HG03354 (cell line): Measurements from ENCODE around the gene ALDH16A1.

Experiments used
- ATAC-seq: cut with Tn5 transposase; IDR thresholded peaks from one replicate; pipeline ENCODE4 v1.9.1; 2021; ENCODE audit warnings: mild to moderate bottlenecking; ENCODE audit not compliant: unreplicated experiment, poor library complexity, severe bottlenecking

The ALDH16A1 gene

DNA sequence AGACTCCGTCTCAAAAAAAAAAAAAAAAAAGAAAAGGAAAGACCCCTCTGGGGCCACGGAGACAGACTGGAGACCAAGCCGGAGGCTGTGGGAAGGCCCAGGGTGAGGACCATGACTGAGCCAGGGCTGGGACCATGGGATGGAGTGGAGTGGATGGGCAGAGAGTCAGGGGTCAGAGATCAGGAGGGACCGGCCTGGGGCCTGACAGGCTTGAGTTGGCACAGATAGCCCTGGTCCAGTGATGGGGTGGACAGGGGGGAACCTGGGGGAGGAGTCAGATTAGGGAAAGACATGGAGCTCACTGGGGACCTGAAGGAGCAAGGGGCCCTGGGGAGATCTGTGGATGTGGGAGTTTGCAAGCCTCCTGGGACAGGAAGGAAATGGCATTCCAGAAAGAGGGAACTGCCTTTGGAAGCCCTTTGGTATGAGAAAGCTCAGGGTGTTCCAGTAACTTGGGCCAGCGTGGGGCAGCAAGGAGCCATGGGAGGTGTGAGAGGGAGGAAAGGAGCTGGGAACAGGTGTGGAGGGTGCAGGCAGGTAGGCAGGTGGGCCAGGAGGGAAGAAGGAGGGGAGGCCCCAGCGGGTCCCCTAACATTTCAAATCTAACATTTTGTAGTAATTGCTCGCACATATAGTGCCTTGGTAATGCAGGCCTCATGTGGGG, 28.1 kb downstream of the ALDH16A1 start:
- ATAC-seq, result no peak

DNA sequence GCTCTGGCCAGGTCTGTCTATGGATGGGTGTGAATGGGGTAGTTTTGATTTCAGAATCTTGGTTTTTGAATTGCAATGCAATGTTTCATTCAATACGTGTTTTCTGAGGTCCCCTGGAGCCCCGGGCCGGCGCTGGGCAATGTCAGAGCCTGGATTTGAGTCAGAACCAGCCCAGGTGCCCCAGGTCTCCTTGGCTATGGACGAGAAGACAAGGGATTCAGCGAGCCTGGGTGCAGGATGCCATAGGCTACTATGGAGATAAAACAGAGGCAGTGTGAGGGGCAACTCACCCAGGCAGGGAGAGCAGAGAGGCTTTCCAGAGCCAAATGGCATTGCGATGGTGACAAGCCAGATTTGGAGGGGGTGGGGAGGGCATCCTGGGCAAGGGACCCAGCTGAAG, 33.2 kb downstream of the ALDH16A1 start:
- no peak for ATAC-seq

DNA sequence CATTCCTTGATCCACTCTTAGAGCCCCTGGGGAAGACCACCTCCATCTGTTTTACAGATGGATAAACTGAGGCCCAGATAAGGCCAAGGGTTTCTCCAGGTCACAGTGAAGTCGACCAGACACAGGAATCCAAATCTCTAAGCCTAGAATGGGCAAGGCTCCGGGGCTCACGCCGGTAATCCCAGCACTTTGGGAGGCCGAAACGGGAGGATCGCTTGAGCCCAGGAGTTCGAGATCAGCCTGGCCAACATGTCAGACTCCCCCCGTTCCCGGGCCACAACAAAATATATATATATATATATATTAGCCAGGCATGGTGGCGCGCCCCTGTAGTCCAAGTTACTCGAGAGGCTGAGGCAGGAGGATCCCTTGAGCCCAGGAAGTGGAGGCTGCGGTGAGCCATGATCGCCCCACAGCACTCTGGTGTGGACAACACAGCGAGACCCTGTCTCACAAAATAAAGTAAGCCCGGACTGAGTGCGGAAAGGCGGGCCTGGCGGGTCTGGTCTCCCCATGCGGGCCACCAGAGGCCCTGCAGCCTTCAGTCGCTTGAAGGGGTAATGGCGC, 33.8 kb downstream of the ALDH16A1 start:
- no peak for ATAC-seq

DNA sequence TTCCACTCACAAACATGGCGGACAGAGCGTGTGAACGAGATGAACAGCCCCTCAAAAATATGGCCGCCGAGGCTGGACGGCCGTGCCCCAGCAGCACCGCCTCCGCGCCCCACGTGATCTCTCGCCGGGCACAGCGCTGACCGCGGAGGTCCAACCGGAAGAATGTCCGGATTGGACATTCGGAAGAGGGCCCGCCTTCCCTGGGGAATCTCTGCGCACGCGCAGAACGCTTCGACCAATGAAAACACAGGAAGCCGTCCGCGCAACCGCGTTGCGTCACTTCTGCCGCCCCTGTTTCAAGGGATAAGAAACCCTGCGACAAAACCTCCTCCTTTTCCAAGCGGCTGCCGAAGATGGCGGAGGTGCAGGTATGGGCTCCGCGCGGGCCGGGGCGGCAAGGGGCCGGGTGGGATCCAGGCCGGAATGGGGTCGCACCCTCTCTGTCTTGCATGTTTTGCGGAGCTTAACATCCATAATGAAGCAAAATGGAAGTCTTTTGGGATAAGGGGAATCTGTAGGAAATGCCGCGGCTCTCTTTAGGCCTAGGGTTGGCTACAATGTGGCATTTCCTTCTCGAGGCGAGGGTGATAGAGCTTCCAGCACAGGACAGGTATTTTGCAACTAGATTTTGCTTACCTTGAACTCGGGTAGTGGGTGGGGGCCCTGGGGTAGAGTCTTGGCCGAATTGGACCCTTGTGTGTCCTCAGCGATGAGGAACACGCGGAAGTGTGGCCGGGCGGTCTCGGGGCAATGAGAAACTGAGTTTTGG, 34.4 kb downstream of the ALDH16A1 start, which contains the start of gene RPL13A:
RPL13A (plus strand) TSS at position 332 of the 769 bp plus-strand sequence; CDS start at position 354, 22 bp downstream.
- peak; percentile 90 for ATAC-seq

DNA sequence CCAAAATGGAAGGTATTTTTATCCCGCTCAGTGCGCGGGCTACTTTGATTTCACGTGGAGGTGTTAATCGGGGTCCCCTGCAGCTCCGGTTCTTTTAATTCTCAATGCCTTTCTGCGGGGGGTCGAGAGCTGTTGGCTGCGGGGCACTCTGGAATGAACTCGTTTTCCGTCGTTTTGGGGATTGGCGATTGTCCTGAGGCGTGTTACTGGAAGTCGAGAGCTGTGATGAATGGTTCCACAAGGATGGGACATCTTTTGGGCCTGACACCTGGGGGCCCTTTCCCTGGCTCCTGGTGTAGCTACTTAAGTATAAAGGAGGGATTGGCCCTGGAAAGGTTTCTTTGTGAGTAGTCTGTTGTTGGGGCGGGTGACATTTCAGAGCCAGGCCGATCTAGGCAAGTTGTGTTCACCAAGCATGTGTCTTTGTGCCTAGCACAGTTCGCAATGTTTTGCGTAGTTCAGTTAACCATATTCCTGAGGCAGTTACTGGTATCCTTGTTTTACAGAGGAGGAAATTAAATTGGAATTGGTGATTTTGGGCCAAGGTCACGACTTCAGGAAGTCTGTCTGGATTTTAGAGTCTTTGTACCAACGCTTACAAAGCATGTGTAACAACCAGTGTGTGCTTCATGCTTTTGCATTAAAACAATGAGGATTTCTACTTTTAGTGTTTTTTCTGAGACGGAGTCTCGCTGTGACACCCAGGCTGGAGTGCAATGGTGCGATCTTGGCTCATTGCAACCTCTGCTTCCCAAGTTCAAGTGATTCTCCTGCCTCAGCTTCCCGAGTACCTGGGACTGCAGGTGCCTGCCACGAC, 35.2 kb downstream of the ALDH16A1 start:
- no peak for ATAC-seq

DNA sequence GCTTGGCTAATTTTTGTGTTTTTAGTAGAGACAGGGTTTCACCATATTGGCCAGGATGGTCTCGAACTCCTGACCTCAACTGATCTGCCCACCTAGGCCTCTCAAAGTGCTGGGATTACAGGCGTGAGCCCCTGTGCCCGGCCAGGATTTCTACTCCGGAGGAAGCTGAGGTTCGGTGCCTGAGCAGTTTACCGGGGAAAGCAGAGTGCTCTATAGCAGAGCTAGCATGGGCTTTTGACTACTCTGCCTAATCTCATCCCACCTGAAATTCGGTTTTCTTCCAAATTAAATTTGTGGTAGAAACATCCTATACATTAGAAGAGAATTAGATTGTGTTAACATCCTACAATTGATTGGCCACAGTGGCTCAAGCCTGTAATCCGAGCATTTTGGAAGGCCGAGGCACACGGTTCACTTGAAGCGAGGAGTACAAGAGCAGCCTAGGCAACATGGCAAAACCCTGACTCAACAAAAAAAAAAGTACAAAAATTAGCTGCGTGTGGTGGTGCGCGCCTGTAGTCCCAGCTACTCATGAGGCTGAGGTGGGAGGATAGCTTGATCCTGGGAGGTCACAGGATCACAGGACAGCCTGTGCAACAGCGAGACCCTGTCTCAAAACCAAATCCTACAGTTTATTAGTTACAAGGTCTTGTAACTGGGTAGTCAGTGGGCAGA, 36.0 kb downstream of the ALDH16A1 start:
- no peak for ATAC-seq

DNA sequence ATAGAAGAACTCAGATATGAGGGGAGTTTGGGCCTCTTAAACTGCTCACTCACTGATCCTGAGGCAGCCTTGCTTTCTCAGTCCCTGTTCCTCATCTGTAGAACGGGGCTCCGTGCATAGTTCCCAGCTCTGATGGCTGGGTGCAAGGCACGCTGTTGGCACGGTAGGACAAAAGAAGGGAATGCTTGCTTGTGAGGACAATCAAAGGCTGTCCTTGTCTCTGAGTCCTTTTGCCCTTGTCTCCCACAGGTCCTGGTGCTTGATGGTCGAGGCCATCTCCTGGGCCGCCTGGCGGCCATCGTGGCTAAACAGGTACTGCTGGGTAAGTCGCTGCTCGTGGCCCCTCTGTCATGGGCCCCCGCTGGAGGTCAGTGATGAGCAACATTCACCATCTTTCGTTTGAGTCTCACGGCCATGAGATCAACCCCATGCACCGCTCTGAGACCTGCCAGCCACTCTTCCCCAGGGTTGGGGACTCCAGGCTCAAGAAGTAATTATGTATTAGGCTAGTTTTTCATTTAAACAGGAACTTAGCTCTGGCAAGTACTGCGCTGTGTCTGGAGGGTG, 36.7 kb downstream of the ALDH16A1 start:
- no peak for ATAC-seq

DNA sequence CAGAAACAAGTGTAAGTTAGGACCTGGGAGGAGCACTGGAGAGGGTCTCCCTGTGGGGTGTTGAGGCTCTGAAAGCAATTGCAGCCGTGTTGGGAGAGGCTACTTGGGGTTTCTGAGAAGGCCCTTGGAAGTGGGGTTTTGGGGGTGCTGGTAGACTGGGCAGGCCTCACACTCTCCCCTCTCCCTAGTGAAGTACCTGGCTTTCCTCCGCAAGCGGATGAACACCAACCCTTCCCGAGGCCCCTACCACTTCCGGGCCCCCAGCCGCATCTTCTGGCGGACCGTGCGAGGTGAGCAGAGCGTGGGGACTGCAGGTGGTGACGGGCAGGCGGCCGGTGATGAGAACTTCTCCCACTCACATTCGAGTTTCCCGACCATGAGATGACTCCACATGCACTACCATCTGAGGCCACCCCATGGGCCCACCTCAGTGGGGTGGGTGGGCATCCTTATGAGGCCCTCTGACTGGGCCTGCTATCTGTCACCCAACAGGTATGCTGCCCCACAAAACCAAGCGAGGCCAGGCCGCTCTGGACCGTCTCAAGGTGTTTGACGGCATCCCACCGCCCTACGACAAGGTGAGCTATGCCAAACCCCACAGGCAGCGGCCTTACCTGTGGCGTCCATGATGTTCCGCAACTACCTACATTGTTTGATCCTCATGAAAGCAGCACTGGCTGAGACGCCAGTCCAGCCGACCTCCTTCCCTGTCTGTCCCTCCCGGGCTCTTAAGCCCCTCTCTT, 37.4 kb downstream of the ALDH16A1 start:
- ATAC-seq, result no peak

DNA sequence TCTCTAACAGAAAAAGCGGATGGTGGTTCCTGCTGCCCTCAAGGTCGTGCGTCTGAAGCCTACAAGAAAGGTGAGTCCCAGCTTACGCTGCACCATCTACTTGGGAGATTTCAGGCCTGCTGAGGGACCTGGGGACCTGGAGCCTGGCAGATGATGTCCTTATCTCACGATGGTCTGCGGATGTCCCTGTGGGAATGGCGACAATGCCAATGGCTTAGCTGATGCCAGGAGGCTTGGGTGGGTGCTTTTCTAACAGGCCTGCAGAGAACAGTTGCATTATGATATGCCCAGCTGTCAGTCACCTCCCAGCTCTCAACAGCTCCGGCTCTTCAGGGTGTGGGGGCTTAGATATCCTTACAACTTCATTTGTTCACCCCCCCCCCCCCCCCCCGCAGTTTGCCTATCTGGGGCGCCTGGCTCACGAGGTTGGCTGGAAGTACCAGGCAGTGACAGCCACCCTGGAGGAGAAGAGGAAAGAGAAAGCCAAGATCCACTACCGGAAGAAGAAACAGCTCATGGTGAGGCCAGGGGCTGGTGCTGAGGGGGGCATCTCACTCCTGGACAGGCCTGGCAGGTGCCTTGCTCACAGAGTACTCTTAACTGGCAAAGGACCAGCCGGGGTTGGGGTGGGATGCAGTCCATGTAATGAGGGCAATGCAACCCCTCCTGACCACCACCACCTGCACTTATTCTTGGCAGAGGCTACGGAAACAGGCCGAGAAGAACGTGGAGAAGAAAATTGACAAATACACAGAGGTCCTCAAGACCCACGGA, 38.2 kb downstream of the ALDH16A1 start:
- no peak for ATAC-seq

DNA sequence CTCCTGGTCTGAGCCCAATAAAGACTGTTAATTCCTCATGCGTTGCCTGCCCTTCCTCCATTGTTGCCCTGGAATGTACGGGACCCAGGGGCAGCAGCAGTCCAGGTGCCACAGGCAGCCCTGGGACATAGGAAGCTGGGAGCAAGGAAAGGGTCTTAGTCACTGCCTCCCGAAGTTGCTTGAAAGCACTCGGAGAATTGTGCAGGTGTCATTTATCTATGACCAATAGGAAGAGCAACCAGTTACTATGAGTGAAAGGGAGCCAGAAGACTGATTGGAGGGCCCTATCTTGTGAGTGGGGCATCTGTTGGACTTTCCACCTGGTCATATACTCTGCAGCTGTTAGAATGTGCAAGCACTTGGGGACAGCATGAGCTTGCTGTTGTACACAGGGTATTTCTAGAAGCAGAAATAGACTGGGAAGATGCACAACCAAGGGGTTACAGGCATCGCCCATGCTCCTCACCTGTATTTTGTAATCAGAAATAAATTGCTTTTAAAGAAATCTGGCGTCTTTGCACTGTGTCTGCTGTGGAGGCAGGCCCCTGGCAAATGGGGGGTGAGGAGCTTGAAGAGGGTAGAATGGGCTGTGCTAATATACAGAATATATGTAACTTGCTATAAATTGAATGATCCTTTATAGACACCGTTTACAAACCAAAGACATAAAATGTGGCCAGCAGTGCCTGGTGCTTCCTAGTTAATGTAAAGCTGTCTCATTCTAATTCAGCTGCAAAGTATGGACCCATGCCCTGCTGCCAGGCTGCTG, 39.0 kb downstream of the ALDH16A1 start:
- ATAC-seq, result no peak

DNA sequence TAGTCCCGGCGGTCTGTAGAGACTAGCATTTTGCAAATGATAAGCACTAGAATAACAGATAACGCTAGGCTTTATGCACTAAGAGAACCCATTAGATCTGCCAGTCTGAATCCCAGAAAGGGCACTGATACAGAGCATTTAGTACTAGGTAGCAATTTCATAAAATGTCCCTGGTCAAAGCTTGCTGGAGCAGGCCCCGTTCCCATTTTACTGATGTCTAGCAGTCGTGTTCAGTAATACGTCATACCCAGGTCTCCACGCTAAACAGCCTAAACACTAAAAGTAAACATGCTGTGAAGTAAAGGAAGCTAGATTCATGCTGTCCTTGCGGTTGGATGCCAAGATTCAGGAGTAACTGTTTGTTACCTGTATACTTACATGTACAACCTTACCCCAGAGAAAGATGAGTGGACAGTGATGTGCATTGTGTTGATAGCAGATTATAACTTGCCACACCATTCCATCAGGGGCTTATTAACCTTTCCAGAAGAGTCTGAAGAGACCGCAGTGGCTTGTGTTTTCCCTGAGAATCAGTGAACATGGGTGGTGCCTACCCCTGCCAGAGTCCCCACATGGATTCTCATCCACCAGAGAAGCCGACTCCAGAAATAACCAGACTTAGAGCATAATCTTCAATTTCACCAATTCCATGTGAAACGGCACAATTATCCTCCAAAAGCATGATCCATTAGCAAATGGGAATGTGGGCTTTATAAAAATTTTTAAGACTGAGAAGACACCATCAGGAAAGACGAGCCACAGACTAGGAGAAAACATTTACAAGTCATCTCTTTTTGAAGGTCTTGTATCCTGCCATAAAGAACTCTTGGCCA, 39.8 kb downstream of the ALDH16A1 start:
- ATAC-seq, result no peak

DNA sequence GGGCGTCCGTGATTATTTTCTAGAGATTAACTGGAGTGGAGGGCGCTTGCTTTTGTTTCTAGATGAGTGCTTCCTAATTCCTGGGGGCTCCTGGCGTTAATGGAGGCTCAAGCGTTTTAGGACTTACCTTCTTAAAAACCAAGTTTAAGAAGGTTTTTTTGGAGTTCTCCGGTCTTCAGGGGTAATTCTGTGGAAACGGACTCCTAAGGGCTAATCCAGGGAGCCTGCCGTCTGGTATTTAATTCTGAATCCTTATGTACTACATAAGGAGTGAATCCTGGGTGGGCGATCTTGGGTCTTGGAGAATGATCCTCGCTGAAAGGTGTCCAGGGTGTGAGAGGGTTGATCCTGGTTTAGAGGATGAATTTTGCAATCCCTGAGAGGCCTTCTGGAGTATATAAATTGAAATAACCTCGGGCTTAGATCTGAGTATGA, 43.6 kb downstream of the ALDH16A1 start:
- no peak for ATAC-seq

DNA sequence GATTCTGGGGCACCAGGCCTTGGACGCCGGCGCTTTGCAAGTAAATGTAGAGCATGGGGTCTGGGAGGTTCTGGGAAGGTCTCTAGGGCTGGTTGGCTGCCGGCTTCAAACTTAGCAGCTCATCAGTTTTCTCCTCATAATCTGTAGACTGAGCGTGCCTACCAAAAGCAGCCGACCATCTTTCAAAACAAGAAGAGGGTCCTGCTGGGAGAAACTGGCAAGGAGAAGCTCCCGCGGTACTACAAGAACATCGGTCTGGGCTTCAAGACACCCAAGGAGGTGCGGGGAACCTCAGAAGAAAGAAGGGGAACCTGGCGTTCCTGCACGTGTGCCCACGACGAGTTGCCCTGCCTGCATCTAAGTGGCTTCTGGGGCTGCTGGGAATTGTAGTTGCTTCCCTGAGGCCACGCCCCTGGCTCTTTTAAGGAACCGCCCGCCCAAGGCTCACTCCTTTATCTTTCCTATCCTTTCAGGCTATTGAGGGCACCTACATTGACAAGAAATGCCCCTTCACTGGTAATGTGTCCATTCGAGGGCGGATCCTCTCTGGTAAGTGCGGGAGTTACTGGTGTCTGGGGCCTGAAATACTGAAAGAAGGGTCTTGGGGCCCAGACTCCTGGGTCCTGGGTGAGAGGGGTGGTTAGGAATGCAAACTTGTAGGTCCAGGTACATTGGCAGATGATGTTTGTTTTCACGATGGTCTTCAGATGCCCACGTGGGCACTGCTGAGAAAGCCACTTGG, 44.2 kb downstream of the ALDH16A1 start:
- no peak for ATAC-seq

DNA sequence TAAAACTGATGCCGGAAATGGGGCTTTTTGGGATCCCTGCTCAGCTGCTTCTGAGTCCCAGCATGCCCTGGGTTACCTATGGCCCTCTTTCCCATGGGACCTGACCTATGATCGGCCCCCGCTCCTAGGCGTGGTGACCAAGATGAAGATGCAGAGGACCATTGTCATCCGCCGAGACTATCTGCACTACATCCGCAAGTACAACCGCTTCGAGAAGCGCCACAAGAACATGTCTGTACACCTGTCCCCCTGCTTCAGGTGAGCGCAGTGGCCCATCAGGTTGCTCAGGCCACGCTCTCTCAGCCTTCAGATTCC, 44.7 kb downstream of the ALDH16A1 start:
- ATAC-seq, result no peak

DNA sequence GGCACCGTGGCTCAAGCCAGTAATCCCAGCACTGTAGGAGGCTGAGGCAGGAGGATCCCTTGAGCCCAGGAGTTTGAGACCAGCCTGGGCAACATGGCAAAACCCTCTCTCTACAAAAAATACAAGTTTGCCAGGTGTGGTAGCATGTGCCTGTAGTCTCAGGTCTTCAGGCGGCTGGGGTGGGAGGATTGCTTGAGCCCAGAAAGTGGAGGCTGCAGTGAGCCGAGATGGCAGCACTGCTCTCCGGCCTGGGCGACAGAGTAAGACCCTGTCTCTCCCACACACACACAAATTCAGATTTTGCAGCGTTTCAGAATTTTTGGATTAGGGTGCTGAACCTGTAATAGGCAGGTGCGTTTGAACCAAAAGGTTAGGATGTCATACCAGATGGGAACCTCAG, 45.5 kb downstream of the ALDH16A1 start:
- ATAC-seq, result no peak
